SK-N-SH treated with all-trans-retinoic acid at 6 μM for 48 hours (cell line): ENCODE results near the gene TMEM107.

Source experiments
- ATAC-seq: fragments of 200-7000 bp; cut with Tn5 transposase; 3 replicates; pipeline ENCODE4 v1.9.1; 2020; ENCODE audit warnings: mild to moderate bottlenecking, moderate library complexity
- ARNTL ChIP-seq: fragments of 450-650 bp; formaldehyde crosslinking; IDR thresholded peaks from 2 replicates; pipeline ENCODE4 v1.5.0; 2020; ENCODE audit warnings: low read depth, mild to moderate bottlenecking, moderate library complexity, borderline replicate concordance
- ESRRG ChIP-seq: fragments of 250-450 bp; sonication (Bioruptor Pico); IDR thresholded peaks from 2 replicates; pipeline ENCODE4 v1.6.1; 2021; ENCODE audit warnings: mild to moderate bottlenecking
- GLIS3 ChIP-seq: fragments of 250-450 bp; sonication (Bioruptor Pico); IDR thresholded peaks from 2 replicates; pipeline ENCODE4 v1.5.0; 2020; ENCODE audit warnings: mild to moderate bottlenecking, moderate library complexity
- ISL1 ChIP-seq: fragments of 250-450 bp; sonication (Bioruptor Pico); IDR thresholded peaks from 2 replicates; pipeline ENCODE4 v2.1.2; 2022; ENCODE audit warnings: mild to moderate bottlenecking, moderate library complexity
- OSR1 ChIP-seq: fragments of 250-450 bp; sonication (Bioruptor Pico); IDR thresholded peaks from 2 replicates; pipeline ENCODE4 v1.8.0; 2022; ENCODE audit warnings: moderate library complexity, mild to moderate bottlenecking, inconsistent platforms
- PPARA ChIP-seq: fragments of 250-450 bp; sonication (Bioruptor Pico); IDR thresholded peaks from 2 replicates; pipeline ENCODE4 v1.5.0; 2020; ENCODE audit warnings: mild to moderate bottlenecking, borderline replicate concordance
- SNAI2 ChIP-seq: fragments of 250-450 bp; sonication (Bioruptor Pico); IDR thresholded peaks from 2 replicates; pipeline ENCODE4 v1.5.0; 2020; ENCODE audit warnings: mild to moderate bottlenecking, moderate library complexity
- TCF4 ChIP-seq: fragments of 250-450 bp; sonication (Bioruptor Pico); IDR thresholded peaks from 2 replicates; pipeline ENCODE4 v1.8.0; 2021; ENCODE audit warnings: mild to moderate bottlenecking, moderate library complexity, borderline replicate concordance
- TOX ChIP-seq: fragments of 250-450 bp; sonication (Bioruptor Pico); IDR thresholded peaks from 2 replicates; pipeline ENCODE4 v1.8.0; 2021; ENCODE audit warnings: mild to moderate bottlenecking, moderate library complexity, borderline replicate concordance
- ZFP3 ChIP-seq: fragments of 250-450 bp; sonication (Bioruptor Pico); IDR thresholded peaks from 2 replicates; pipeline ENCODE4 v1.5.0; 2020; ENCODE audit warnings: mild to moderate bottlenecking, moderate library complexity
- ZFP30 ChIP-seq: fragments of 450-650 bp; formaldehyde crosslinking; IDR thresholded peaks from 2 replicates; pipeline ENCODE4 v1.5.0; 2022; ENCODE audit warnings: mild to moderate bottlenecking, moderate library complexity
- ZNF565 ChIP-seq: fragments of 450-650 bp; formaldehyde crosslinking; conservative IDR thresholded peaks from 2 replicates; pipeline ENCODE4 v1.5.0; 2020; ENCODE audit warnings: low read depth, mild to moderate bottlenecking, moderate library complexity
- ZNF8 ChIP-seq: fragments of 450-650 bp; formaldehyde crosslinking; IDR thresholded peaks from 2 replicates; pipeline ENCODE4 v1.5.0; 2020; ENCODE audit warnings: mild to moderate bottlenecking, moderate library complexity
- TF ChIP-seq, protein P1 (sequence below): fragments of 250-450 bp; sonication (Bioruptor Pico); IDR thresholded peaks from 2 replicates; pipeline ENCODE4 v1.5.1; 2021; ENCODE audit warnings: mild to moderate bottlenecking, moderate library complexity
- TF ChIP-seq, protein P2 (sequence below): fragments of 250-450 bp; sonication (Bioruptor Pico); IDR thresholded peaks from 2 replicates; pipeline ENCODE4 v1.8.0; 2020; ENCODE audit warnings: mild to moderate bottlenecking, moderate library complexity, borderline replicate concordance
- TF ChIP-seq, protein P3 (sequence below): fragments of 250-450 bp; sonication (Bioruptor Pico); IDR thresholded peaks from 2 replicates; pipeline ENCODE4 v1.5.1; 2020; ENCODE audit warnings: low read depth, mild to moderate bottlenecking, moderate library complexity
- TF ChIP-seq, protein P4 (sequence below): fragments of 250-450 bp; sonication (Bioruptor Pico); IDR thresholded peaks from 2 replicates; pipeline ENCODE4 v1.5.0; 2020; ENCODE audit warnings: mild to moderate bottlenecking, moderate library complexity

TMEM107 gene

DNA sequence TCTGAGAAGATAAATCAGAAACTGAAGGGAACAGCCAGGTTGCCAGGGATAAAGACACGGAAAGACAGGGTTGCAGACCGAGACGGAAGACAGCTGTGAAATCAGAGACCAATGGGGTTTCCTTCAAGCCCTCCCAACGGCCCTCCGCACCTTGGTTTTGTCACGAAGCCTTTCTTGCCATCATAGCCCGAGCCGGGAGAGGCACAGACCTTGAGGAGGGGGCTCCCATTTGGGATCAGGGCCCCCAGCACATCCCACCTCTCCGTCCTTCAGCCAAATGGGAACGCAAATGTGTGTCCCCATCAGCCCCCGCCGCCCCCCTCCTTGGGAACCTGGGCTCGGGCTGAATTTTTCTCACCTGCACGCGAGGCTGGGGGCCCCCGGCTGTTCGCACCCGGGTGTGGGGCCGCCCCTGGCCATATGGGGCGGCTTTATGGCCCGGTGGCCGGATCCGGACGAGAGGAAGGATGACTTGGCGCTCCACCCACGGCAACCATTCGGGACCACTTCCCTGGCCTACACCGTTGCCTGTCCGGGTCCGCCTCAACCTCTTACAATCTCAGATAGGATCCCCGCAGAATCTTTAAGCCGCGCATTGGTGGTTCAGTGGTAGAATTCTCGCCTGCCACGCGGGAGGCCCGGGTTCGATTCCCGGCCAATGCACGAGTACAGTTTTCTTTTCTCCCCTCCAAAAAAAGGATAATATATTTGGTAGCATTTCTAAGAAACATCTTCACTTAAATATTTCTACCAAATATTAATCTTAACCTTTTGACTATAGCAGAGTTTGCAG lies 50.8 kb downstream of the TMEM107 start:
- ATAC-seq = peak; percentile 9
- TF ChIP-seq GLIS3 (no peak), TCF4 (CRISPR knock-in tag) (no peak), PPARA (CRISPR knock-in tag) (no peak), SNAI2 (CRISPR knock-in tag) (no peak), ARNTL (CRISPR knock-in tag) (no peak), ZFP3 (CRISPR knock-in tag) (no peak), OSR1 (no peak), TOX (CRISPR knock-in tag) (no peak), ZFP30 (no peak)
- TF ChIP-seq, protein P1, sequence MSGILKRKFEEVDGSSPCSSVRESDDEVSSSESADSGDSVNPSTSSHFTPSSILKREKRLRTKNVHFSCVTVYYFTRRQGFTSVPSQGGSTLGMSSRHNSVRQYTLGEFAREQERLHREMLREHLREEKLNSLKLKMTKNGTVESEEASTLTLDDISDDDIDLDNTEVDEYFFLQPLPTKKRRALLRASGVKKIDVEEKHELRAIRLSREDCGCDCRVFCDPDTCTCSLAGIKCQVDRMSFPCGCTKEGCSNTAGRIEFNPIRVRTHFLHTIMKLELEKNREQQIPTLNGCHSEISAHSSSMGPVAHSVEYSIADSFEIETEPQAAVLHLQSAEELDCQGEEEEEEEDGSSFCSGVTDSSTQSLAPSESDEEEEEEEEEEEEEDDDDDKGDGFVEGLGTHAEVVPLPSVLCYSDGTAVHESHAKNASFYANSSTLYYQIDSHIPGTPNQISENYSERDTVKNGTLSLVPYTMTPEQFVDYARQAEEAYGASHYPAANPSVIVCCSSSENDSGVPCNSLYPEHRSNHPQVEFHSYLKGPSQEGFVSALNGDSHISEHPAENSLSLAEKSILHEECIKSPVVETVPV (CRISPR knock-in tag) = no peak
- TF ChIP-seq, protein P2, sequence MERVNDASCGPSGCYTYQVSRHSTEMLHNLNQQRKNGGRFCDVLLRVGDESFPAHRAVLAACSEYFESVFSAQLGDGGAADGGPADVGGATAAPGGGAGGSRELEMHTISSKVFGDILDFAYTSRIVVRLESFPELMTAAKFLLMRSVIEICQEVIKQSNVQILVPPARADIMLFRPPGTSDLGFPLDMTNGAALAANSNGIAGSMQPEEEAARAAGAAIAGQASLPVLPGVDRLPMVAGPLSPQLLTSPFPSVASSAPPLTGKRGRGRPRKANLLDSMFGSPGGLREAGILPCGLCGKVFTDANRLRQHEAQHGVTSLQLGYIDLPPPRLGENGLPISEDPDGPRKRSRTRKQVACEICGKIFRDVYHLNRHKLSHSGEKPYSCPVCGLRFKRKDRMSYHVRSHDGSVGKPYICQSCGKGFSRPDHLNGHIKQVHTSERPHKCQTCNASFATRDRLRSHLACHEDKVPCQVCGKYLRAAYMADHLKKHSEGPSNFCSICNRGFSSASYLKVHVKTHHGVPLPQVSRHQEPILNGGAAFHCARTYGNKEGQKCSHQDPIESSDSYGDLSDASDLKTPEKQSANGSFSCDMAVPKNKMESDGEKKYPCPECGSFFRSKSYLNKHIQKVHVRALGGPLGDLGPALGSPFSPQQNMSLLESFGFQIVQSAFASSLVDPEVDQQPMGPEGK (CRISPR knock-in tag) = no peak
- TF ChIP-seq, protein P3, sequence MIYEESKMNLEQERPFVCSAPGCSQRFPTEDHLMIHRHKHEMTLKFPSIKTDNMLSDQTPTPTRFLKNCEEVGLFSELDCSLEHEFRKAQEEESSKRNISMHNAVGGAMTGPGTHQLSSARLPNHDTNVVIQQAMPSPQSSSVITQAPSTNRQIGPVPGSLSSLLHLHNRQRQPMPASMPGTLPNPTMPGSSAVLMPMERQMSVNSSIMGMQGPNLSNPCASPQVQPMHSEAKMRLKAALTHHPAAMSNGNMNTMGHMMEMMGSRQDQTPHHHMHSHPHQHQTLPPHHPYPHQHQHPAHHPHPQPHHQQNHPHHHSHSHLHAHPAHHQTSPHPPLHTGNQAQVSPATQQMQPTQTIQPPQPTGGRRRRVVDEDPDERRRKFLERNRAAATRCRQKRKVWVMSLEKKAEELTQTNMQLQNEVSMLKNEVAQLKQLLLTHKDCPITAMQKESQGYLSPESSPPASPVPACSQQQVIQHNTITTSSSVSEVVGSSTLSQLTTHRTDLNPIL (CRISPR knock-in tag) = no peak
- TF ChIP-seq, protein P4, sequence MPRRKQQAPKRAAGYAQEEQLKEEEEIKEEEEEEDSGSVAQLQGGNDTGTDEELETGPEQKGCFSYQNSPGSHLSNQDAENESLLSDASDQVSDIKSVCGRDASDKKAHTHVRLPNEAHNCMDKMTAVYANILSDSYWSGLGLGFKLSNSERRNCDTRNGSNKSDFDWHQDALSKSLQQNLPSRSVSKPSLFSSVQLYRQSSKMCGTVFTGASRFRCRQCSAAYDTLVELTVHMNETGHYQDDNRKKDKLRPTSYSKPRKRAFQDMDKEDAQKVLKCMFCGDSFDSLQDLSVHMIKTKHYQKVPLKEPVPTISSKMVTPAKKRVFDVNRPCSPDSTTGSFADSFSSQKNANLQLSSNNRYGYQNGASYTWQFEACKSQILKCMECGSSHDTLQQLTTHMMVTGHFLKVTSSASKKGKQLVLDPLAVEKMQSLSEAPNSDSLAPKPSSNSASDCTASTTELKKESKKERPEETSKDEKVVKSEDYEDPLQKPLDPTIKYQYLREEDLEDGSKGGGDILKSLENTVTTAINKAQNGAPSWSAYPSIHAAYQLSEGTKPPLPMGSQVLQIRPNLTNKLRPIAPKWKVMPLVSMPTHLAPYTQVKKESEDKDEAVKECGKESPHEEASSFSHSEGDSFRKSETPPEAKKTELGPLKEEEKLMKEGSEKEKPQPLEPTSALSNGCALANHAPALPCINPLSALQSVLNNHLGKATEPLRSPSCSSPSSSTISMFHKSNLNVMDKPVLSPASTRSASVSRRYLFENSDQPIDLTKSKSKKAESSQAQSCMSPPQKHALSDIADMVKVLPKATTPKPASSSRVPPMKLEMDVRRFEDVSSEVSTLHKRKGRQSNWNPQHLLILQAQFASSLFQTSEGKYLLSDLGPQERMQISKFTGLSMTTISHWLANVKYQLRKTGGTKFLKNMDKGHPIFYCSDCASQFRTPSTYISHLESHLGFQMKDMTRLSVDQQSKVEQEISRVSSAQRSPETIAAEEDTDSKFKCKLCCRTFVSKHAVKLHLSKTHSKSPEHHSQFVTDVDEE (CRISPR knock-in tag) = no peak
- TF ChIP-seq, all 23 proteins: peak for 0

DNA sequence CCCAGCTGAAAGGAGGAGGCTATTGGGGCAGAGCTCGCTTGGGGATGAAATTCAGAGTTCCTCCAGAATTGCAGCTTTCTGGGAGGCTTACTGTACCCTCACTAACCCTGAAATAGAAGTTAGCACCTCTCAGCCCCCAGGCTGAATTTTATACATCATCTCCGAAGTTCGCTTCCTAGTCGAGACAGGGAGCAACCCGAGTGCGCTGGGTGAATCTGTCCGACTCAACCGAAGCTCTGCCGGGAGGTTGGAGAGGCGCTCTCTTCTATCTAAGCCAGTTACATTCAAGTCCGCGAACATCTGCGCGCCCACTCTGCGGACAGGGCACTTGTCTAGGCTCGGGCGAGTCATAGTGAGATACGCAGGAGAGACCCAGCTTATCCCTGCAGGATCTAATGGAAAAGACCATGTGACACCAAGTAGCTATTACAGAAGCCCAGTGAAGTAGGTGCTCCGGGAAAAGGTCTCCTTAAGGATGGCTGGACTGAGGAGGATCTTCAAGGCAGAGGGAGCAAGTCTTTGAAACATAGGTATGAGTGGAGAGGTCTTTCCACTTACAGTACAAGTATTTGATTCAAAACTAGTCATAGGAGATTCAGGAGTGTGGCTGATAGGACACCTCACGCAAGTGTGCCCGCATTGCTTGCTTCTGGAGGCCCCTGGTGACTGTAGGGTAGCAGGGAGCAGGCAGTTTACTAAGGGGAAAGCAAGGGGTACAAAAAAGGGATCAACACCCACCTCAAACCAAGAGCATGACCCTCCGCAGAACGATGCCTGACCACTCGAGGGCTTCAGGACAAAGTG lies 51.6 kb downstream of the TMEM107 start:
- ATAC-seq = no peak
- TF ChIP-seq ZNF565 (CRISPR knock-in tag) (no peak), OSR1 (no peak), ARNTL (CRISPR knock-in tag) (no peak), ZFP3 (CRISPR knock-in tag) (no peak), SNAI2 (CRISPR knock-in tag) (no peak), PPARA (CRISPR knock-in tag) (no peak), ESRRG (CRISPR knock-in tag) (no peak), ZNF8 (CRISPR knock-in tag) (no peak), TOX (CRISPR knock-in tag) (no peak), ISL1 (CRISPR knock-in tag) (no peak)
- TF ChIP-seq, protein P1 (CRISPR knock-in tag) = no peak
- TF ChIP-seq, protein P2 (CRISPR knock-in tag) = no peak
